K562 (cell line): ENCODE measurements around the gene EMP2. TPM values are rescaled to one million over a fixed set of nuclear protein-coding genes. Genes with fewer than 3 reads are reported as not detected.

Experiments used
- ATAC-seq: fragments of 200-7000 bp; cut with Tn5 transposase; 3 replicates; pipeline ENCODE4 v1.9.1; 2020; ENCODE audit warnings: moderate library complexity
- BruUV-seq: library from RNA; stranded (reverse); fragments of 400-500 nt; replicated peaks from 2 replicates; lab custom pipeline; 2021; lab: Mats Ljungman, UMichigan
- CTCF ChIA-PET: fragments of 300-600 bp; formaldehyde crosslinking; extraction: SDS; loops from one replicate; lab custom pipeline; 2021; ENCODE audit warnings: low intra/inter-chr PET ratio; lab: Yijun Ruan, JAX
- POLR2A ChIA-PET: fragments of 300-600, 350-650 bp; sonication (Branson Sonifier 250); formaldehyde crosslinking; extraction: SDS; loops from one replicate; lab custom pipeline; 2021; ENCODE audit warnings: antibody characterized with exemption, inconsistent platforms; lab: Yijun Ruan, JAX
- DNase-seq, 4 experiments: peaks; one replicate each; pipeline versions ENCODE4 v3.0.0 to v3.0.0-alpha.2; 2011 to 2018; ENCODE audit warnings: low spot score in 3 of 4, mixed read lengths in 3 of 4; ENCODE audit errors: extremely low read depth in 1 of 4
- FAIRE-seq: peaks from 2 replicates; lab custom pipeline; 2011; peaks lifted over from hg19 to GRCh38; lab: Jason Lieb, UNC
- H2AFZ ChIP-seq: 2 replicates; pipeline ENCODE4 v1.6.0; 2011; ENCODE audit warnings: low read depth, low read length, control low read depth, inconsistent platforms
- H3K27ac ChIP-seq: fragments of 200-600 bp; 3 replicates; pipeline ENCODE4 v1.8.0; 2011; ENCODE audit warnings: low read depth, mild to moderate bottlenecking, control low read depth, inconsistent platforms, low read length, moderate library complexity, mixed read lengths; ENCODE audit errors: extremely low read depth
- H3K27me3 ChIP-seq, 2 experiments: fragments of 300-600 bp in 1 of 2; 2 replicates in 1 of 2; 3 replicates in 1 of 2; pipeline versions ENCODE4 v1.6.0 to v1.8.0; 2011; ENCODE audit warnings: inconsistent platforms in 2 of 2, low read length in 2 of 2, mild to moderate bottlenecking in 1 of 2, mixed read lengths in 1 of 2, moderate library complexity in 1 of 2; ENCODE audit not compliant: control insufficient read depth in 2 of 2, insufficient read depth in 2 of 2
- H3K36me3 ChIP-seq: fragments of 300-600 bp; 3 replicates; pipeline ENCODE4 v1.8.0; 2011; ENCODE audit warnings: mild to moderate bottlenecking, low read length, inconsistent platforms; ENCODE audit not compliant: control insufficient read depth, insufficient read depth
- H3K4me1 ChIP-seq, 2 experiments: fragments of 200-600 bp in 1 of 2; replicated peaks in 1 of 2; 2 replicates in 1 of 2; 3 replicates in 1 of 2; pipeline versions ENCODE4 v1.5.1 to v1.8.0; 2011; ENCODE audit warnings: inconsistent platforms in 2 of 2, low read length in 2 of 2, mild to moderate bottlenecking in 1 of 2, mixed read lengths in 1 of 2, moderate library complexity in 1 of 2; ENCODE audit not compliant: control insufficient read depth in 2 of 2, insufficient read depth in 2 of 2
- H3K4me2 ChIP-seq: 2 replicates; pipeline ENCODE4 v1.6.1; 2011; ENCODE audit warnings: low read length, control low read depth, inconsistent platforms, mixed read lengths; ENCODE audit not compliant: insufficient read depth
- H3K4me3 ChIP-seq: fragments of 200-600 bp; sonication (generic), shearing (Covaris generic); 2 replicates; pipeline ENCODE4 v1.5.1; 2016; ENCODE audit warnings: control low read depth, inconsistent platforms
- H3K79me2 ChIP-seq: fragments of 200-600 bp; 3 replicates; pipeline ENCODE4 v1.8.0; 2011; ENCODE audit warnings: low read length, inconsistent platforms; ENCODE audit not compliant: control insufficient read depth, insufficient read depth
- H3K9ac ChIP-seq, 2 experiments: 2 replicates each; pipeline versions ENCODE4 v1.6.0 to v1.6.1; 2011; ENCODE audit warnings: low read depth in 2 of 2, low read length in 2 of 2, control low read depth in 1 of 2, inconsistent platforms in 1 of 2, mild to moderate bottlenecking in 1 of 2, mixed read lengths in 1 of 2; ENCODE audit not compliant: insufficient read depth in 1 of 2
- H3K9me1 ChIP-seq: one replicate; pipeline ENCODE4 v1.6.0; 2011; ENCODE audit warnings: inconsistent platforms, mild to moderate bottlenecking, low read length, moderate library complexity; ENCODE audit not compliant: control insufficient read depth, insufficient read depth
- H3K9me3 ChIP-seq: replicated peaks from 2 replicates; pipeline ENCODE4 v1.5.1; 2011; ENCODE audit warnings: low read depth, low read length, inconsistent platforms; ENCODE audit not compliant: control insufficient read depth, insufficient read depth
- H4K20me1 ChIP-seq: replicated peaks from 2 replicates; pipeline ENCODE4 v1.6.1; 2011; ENCODE audit warnings: low read length, inconsistent platforms, mixed read lengths; ENCODE audit not compliant: control insufficient read depth, insufficient read depth
- ADNP ChIP-seq: fragments of 200-800 bp; sonication (Bioruptor generic); IDR thresholded peaks from 2 replicates; pipeline ENCODE4 v1.6.1; 2016; ENCODE audit warnings: missing genetic modification characterization, missing compliant biosample characterization
- BCOR ChIP-seq: fragments of 450-650 bp; IDR thresholded peaks from 2 replicates; pipeline ENCODE4 v1.6.1; 2016
- CEBPG ChIP-seq, 3 experiments: fragments of 200-800 bp in 1 of 3; sonication (Bioruptor generic) in 1 of 3; sonication (generic) in 1 of 3; formaldehyde crosslinking in 1 of 3; IDR thresholded peaks in 2 of 3; conservative IDR thresholded peaks in 1 of 3; 2 replicates each; pipeline versions ENCODE4 v1.6.1 to v1.8.0; 2016 to 2022; ENCODE audit warnings: missing compliant biosample characterization in 2 of 3, missing genetic modification characterization in 2 of 3, mild to moderate bottlenecking in 1 of 3, missing genetic modification reagents in 1 of 3
- FOXJ2 ChIP-seq: fragments of 200-800 bp; sonication (Bioruptor generic); IDR thresholded peaks from 2 replicates; pipeline ENCODE4 v1.6.1; 2016; ENCODE audit warnings: missing genetic modification characterization, missing compliant biosample characterization
- KDM1A ChIP-seq, 2 experiments: fragments of 450-650 bp; IDR thresholded peaks; 2 replicates each; pipeline ENCODE4 v1.6.1; 2016; ENCODE audit warnings: mild to moderate bottlenecking in 2 of 2
- RBM25 ChIP-seq: fragments of 200-400 bp; formaldehyde crosslinking; IDR thresholded peaks from 2 replicates; pipeline ENCODE4 v1.6.1; 2018; ENCODE audit warnings: low read length, low read depth, moderate library complexity; ENCODE audit not compliant: severe bottlenecking
- RCOR1 ChIP-seq, 2 experiments: IDR thresholded peaks; 2 replicates each; pipeline ENCODE4 v1.6.1; 2012; ENCODE audit warnings: low read depth in 2 of 2, low read length in 2 of 2, borderline replicate concordance in 1 of 2, improper control_type of control experiment in 1 of 2
- TSC22D4 ChIP-seq: fragments of 450-650 bp; IDR thresholded peaks from 2 replicates; pipeline ENCODE4 v1.6.1; 2016; ENCODE audit warnings: missing genetic modification characterization, missing biosample characterization, control low read depth
- WGBS: fragments of 100-300 bp; shearing (Covaris generic); methylation state at CpG from one replicate; pipeline ENCODE4 v1.1.6; 2016; ENCODE audit warnings: low coverage, mixed read lengths; ENCODE audit not compliant: insufficient coverage; ENCODE audit errors: missing lambda C conversion rate; 5-methylcytosine and 5-hydroxymethylcytosine counted together
- in situ Hi-C: fragments of 300-500 bp; cut with MboI; formaldehyde crosslinking; loops from 4 replicates; pipeline ENCODE4 v1.15.0; 2018; ENCODE audit warnings: inconsistent platforms, mixed read lengths
- intact Hi-C: fragments of 100-400 bp; cut with micrococcal nuclease; formaldehyde crosslinking; loops from 2 replicates; pipeline ENCODE4 v1.14.2; 2022
- polyA plus RNA-seq, 8 experiments: library from polyadenylated mRNA; depleted of rRNA in 4 of 8; stranded (reverse) in 5 of 8; unstranded in 3 of 8; fragments of >200 nt; fragmentation: Nextera tagmentation in 2 of 8; fragmentation: Illumina TruSeq in 1 of 8; extraction: Ambion mirVana in 2 of 8; extraction: Trizol in 1 of 8; gene quantifications; 2 replicates each; pipeline versions ENCODE4 v1.2.1 to v1.2.3, GENCODE V29; 2011 to 2014; ENCODE audit warnings: inconsistent platforms in 1 of 8, missing spikeins in 1 of 8
- total RNA-seq, 7 experiments: library from RNA; depleted of rRNA in 6 of 7; stranded (reverse); fragments of >200 nt in 6 of 7; fragmentation: Illumina TruSeq in 2 of 7; extraction: Trizol in 2 of 7; gene quantifications; 2 replicates each; pipeline versions ENCODE4 v1.2.1 to v1.2.3, GENCODE V29; 2011 to 2021; ENCODE audit warnings: low replicate concordance in 1 of 7
- TF ChIP-seq, protein P1 (sequence below): fragments of 250-450 bp; sonication (Bioruptor Pico); IDR thresholded peaks from 2 replicates; pipeline ENCODE4 v1.5.0; 2021; ENCODE audit warnings: mild to moderate bottlenecking, borderline replicate concordance

The EMP2 gene
- total and polyA plus RNA-seq, 9 of the 15 experiments (the other 6 are each of a cell fraction or from before 2014, with no cell fraction given), result 0.73 to 6.2 (median 3.1) TPM

DNA sequence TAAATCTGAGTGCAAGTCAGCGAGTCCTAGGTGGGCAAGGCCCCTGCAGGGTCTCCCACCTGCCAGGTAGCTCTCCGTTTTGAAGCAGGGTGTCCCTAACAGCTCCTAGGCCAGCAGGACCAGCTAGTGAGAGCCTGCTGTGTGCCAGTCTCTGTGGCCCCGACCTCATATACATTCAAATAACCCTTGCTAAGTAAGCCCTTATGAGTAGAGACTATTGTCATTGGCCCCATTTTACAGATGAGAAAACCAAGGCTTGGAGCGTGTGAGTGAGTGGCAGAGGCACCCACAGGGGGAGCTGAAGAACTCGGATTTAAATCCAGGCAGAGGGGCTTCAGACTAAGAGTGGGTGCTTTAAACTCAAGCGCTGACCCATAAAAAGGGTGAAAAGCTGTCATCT lies 39.7 kb upstream of the EMP2 start:
- peaks cover 21 to 47% of the 10 kb centered on the region in 2 experiments; a peak in 4 of 5 replicates for H3K4me1 ChIP-seq
- in situ Hi-C loops, result no loop called here
- 44% methylated on average over 6 of the region's 6 CpGs for WGBS

More for the DNA sequence above, 39.7 kb upstream of the EMP2 start:
- intact Hi-C loops, result no loop called here
- POLR2A ChIA-PET, result interaction anchor here (0.6 kb wide), 1 partner anchor 313 kb away, joined by 4 read pairs; no protein-coding TSS in a partner anchor
- Histone ChIP-seq H4K20me1 (no peaks in the 10 kb centered on the region), H2AFZ (peak overlapping the region; percentile 72; the same call in 1 of the 2 replicates), H3K27ac (no peak overlapping the region), H3K79me2 (no peaks in the 10 kb centered on the region), H3K36me3 (no peaks in the 10 kb centered on the region), H3K9me1 (no peaks in the 10 kb centered on the region), H3K4me3 (no peak overlapping the region), H3K9ac (peak overlapping the region in 1 of 2 experiments; percentile 52; a peak in 1 of 4 replicates), H3K4me2 (peak overlapping the region; percentile 53; the same call in 1 of the 2 replicates), H3K9me3 (no peaks in the 10 kb centered on the region), H3K27me3 (peaks cover 2 to 28% of the 10 kb centered on the region in 2 experiments; a peak in 4 of 5 replicates)
- DNase-seq (no peak), FAIRE-seq (no peak), ATAC-seq (no peak)
- no TSS peak for BruUV-seq
- CTCF ChIA-PET, result no interaction called here
- TF ChIP-seq RBM25, result peak; percentile 74
- no peak for TF ChIP-seq TSC22D4
- peak; percentile 52 to 63 for TF ChIP-seq KDM1A (IDR thresholded peaks at IDR 0.05)
- TF ChIP-seq, protein P1, sequence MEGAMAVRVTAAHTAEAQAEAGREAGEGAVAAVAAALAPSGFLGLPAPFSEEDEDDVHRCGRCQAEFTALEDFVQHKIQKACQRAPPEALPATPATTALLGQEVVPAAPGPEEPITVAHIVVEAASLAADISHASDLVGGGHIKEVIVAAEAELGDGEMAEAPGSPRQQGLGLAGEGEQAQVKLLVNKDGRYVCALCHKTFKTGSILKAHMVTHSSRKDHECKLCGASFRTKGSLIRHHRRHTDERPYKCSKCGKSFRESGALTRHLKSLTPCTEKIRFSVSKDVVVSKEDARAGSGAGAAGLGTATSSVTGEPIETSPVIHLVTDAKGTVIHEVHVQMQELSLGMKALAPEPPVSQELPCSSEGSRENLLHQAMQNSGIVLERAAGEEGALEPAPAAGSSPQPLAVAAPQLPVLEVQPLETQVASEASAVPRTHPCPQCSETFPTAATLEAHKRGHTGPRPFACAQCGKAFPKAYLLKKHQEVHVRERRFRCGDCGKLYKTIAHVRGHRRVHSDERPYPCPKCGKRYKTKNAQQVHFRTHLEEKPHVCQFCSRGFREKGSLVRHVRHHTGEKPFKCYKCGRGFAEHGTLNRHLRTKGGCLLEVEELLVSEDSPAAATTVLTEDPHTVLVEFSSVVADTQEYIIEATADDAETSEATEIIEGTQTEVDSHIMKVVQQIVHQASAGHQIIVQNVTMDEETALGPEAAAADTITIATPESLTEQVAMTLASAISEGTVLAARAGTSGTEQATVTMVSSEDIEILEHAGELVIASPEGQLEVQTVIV, result no peak
- no peak for TF ChIP-seq FOXJ2 (tag)
- TF ChIP-seq RCOR1 (IDR thresholded peaks at IDR 0.05; ENCODE audit: borderline replicate concordance in 1 of 2, low read depth in 2 of 2, low read length in 2 of 2), result 0 out of 4 replicates have a peak, but pooled peaks of 1 of the 2 experiments have one; percentile 18
- peak; percentile 63; the same call in 1 of the 2 replicates for TF ChIP-seq ADNP (tag)
- TF ChIP-seq CEBPG (CRISPR knock-in tag; IDR thresholded peaks at IDR 0.05), result no peak
- TF ChIP-seq CEBPG (tag; conservative IDR thresholded peaks at IDR 0.05 in 1 of 2, IDR thresholded peaks at IDR 0.05 in 1 of 2), result no peak
- TF ChIP-seq BCOR, result peak; percentile 82
